GM18508 (cell line): ENCODE measurements around the gene SYT11.
"Not testable (repeated sequence)": the region's sequence is repeated elsewhere in the genome, so short reads cannot be mapped to it uniquely, and the experiment has no call there.

Experiments
- ATAC-seq: cut with Tn5 transposase; IDR thresholded peaks from one replicate; pipeline ENCODE4 v1.9.1; 2021; ENCODE audit warnings: moderate number of reproducible peaks; ENCODE audit not compliant: insufficient read depth, unreplicated experiment

Gene SYT11, protein sequence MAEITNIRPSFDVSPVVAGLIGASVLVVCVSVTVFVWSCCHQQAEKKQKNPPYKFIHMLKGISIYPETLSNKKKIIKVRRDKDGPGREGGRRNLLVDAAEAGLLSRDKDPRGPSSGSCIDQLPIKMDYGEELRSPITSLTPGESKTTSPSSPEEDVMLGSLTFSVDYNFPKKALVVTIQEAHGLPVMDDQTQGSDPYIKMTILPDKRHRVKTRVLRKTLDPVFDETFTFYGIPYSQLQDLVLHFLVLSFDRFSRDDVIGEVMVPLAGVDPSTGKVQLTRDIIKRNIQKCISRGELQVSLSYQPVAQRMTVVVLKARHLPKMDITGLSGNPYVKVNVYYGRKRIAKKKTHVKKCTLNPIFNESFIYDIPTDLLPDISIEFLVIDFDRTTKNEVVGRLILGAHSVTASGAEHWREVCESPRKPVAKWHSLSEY

DNA sequence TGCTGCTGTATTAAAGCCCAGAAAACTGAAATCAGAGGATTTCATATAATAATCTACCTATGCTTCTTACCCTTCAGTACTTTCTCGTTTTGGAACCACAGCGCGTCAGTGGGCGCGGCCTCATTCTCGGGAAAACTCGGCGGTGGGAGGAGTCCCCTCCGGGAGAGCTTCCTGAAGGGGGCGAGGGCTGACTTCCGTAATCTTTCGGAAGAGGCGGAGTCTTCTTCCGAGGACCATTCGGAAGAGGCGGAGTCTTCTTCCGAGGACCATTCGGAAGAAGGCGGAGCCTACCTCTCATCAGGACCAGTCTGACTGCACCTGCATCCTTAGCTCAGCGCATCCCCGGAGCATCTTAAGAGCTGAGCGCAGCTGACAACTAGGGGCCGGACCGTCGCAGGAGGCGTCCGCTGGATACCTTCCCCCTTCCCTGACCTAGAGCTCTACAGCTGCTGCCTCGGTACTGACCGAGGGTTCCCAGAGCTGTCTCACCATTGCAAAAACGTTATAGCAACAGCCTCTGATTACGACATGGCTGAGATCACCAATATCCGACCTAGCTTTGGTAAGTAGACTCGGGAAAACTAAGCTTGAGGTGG is at the start of gene SYT11:
Gene SYT11, plus strand, starts transcription at position 334 of the 596 bp plus-strand sequence. Its CDS starts 195 bp downstream, at position 529.
- ATAC-seq: no peak

DNA sequence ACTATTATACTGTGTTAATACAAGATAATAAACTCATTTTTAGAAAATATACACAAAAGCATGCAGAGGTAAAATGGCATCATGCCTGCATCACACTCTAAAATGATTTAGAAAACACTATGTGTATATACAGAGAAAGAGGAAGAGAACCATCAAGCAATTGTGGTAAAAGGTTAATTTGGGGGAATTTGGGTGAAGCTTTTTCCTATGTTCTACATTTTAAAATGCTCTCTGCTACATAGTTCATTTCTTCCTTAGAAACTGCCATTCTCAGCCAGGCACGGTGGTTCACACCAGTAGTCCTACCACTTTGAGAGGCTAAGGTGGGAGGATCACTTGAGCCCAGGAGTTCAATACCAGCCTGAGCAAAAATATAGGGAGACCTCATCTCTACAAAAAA is 46.5 kb upstream of the SYT11 start:
- no peak for ATAC-seq

DNA sequence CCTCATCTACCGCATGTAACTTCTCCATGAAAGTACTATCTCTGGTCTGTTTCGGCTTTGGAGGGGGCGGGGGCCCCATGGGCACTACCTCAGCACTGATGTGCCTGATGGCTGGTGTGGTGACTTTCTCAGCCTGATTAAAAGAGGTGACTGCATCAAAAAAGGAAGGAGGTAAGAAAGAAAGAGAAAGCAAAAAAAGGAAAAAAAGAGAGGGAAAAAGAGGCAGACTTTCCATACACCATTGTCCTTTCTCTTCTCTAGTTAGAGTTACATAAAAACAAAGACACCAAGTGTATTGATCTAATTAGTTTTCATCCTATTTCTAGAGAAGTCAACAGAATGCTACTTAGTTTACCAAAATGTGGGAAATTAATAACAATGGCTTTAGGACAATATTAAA is 45.7 kb upstream of the SYT11 start:
- no peak for ATAC-seq

DNA sequence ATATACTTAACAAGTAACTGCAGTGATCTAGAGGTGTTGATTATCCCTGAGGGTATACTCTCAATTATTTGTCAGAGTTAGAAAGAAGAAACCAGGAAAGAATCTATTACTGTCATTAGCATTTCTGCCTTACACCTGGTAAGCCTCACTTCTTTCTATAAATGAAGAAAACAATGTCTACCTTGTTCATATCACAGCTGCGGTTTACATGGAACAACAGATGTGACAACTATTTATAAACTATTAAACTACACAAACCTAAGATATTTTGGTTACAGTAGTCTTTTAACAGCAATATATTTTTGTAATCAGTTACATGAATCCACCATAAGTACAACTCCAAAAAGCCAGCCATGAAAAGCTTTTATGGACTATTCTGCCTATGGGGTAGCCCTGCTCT is 43.0 kb upstream of the SYT11 start:
- no peak for ATAC-seq

DNA sequence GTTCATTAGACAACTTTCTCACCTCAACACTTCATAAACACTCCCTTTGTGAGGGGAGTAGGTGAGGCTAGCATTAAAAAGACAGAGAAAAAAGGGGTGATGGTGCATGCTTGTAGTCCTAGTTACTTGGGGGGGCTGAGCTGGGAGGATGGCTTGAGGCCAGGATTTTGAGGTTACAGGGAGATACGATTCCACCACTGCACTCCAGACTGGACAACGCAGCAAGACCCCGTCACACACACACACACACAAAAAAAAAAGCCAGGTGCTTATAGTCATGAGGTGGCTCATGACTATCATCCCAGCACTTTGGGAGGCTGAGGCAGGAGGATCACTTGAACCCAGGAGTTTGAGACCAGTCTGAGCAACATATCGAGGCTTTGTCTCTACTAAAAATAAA is 31.9 kb upstream of the SYT11 start:
- no peak for ATAC-seq

DNA sequence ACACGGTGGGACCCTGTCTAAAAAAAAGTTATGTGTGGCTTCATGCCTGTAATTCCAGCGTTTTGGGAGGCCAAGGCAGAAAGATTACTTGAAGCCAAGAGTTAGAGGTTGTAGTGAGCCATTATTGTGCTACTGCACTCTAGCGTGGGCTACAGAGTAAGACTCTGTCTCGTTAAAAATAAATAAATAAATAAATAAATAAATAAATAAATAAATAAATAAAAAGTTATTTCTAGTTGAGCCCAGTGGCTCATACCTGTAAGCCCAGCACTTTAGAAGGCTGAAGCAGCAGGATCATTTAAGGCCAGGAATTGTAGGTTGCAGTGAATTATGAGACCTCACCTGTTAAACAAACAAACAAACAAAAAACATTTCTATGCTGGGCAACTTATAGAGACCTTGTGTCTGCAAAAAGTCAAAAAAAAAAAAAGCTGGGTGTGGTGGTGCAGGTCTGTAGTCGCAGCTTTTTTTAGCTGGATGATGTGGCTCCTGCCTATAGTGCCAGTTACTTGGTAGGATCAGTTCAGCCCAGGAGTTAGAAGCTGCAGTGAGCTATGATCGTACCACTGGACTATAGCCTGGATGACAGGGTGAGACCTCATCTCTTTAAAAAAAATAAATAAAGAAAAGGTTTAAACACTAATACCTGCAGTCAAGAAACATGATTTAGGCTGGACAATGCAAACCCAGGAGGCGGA is 27.9 kb upstream of the SYT11 start:
- no peak for ATAC-seq

DNA sequence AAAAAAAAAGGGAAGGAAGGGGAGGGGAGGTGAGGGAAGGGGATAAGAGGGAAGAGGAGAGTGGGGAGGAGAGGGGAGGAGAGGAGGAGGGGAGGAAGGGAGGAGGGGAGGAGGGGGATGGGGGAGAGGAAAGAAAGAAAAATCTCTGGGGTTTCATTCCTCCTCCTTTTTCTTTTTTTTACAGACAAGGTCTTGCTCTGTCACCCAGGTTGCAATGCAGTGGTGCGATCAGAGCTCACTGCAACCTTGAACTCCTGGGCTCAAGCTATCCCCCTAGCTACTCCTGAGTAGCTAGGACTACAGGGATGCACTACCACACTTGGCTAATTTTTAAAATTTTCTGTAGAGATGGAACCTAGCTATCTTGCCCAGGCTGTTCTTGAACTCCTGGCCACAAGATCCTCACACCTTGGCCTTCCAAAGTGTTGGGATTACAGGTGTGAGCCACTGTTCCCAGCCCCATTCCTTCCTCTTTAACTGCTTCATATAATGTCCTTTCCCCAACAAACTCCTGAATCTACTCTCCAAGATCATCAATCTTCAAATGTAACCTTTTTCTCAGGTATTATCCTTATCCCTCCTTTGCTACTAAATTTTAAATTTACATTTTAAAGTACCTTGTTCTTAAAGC is 25.6 kb upstream of the SYT11 start:
- no peak for ATAC-seq

DNA sequence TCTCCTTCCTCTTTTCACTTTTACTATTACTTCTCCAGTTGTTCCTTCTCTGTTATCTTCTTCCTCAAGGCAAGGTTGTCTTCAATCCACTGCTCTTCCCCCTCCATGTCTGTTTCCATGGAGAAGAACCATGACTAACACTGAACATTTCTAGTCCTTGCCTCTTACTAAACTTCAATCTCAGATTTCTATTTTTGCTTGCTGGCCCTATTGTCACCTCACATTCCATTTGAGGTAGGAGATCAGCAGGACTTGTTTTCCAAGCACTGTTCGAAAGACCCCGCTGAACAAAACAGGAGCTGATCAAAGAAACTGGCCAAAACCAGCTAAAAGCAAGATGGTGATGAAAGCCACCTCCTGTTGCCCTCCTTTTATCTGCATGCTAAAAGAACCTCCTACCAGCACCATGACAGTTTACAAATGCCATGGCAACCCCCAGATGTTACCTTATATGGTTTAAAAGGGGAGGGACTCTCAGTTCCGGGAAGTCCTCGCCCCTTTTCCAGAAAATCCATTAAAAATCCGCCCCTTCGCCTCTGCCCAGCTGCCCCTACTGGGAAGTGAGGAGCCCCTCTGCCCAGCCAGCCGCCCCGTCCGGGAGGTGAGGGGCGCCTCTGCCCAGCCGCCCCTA is 25.0 kb upstream of the SYT11 start:
- ATAC-seq: no peak

DNA sequence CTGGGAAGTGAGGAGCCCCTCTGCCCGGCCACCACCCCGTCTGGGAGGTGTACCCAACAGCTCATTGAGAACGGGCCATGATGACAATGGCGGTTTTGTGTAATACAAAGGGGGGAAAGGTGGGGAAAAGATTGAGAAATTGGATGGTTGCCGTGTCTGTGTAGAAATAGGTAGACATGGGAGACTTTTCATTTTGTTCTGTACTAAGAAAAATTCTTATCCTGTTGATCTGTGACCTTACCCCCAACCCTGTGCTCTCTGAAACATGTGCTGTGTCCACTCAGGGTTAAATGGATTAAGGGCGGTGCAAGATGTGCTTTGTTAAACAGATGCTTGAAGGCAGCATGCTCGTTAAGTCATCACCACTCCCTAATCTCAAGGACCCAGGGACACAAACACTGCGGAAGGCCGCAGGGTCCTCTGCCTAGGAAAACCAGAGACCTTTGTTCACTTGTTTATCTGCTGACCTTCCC is 24.4 kb upstream of the SYT11 start:
- not testable (repeated sequence) for ATAC-seq

DNA sequence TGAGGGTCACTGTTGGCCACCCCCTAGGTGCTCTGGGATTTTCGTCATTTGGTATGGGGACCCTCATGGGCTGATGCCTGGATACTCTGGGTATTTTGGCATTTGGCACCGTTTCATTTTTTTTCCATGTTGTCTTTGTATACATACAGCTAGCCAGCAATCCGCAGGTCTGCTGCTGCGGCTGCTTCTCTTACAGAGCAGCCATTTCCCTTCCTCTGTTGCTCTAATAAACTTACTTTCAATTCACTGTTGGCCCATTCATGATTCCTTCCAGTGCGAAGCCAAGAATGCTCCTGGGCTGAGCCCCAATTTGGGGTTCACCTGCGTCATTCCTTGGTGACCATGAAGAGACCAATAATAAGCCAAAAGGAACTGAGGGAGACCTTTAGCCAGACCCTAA is 23.8 kb upstream of the SYT11 start:
- ATAC-seq: no peak

DNA sequence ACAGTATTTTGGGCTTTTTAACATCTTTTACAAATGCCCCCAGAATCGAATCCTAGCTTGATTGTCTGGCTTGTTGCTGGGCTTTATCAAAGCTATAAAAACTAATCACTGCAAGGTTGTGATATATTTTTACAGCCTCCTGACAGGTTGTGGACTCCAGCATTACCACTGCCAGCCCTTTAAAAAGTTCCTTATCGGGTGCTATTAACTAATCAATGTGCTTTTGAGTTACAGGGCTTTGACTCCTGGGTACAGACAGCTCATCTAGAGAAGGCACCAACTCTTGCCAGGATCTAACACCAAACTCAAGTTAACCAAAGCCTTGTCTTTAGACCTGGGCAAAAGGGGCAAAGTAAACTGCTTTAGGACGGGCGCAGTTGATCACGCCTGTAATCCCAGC is 19.0 kb upstream of the SYT11 start:
- no peak for ATAC-seq

DNA sequence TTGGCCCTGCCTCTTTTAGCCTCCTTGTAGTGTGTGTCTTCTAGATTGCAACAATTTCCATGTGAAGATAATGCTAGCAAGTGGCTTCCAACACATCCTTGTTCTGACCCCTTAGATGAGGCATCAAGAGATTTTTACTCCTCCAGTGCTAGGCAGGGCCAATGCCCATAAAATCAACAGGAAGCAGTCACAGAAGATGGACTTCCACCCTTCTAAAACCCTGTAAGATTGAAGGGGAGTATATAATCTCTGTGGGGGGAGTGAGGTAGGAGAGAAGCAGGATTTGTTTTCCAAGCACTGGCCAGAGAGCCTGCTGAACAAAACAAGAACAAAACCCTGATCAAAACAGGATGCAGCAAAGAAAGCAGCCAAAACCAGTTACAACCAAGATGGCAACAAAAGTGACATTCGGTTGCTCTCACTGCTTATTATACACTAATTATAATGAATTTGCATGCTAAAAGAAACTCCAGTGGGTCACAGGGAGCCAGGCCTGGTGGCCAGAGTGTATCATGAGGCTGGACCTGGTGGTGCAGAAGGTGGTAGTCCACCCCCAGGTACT is 14.4 kb upstream of the SYT11 start:
- ATAC-seq: no peak

DNA sequence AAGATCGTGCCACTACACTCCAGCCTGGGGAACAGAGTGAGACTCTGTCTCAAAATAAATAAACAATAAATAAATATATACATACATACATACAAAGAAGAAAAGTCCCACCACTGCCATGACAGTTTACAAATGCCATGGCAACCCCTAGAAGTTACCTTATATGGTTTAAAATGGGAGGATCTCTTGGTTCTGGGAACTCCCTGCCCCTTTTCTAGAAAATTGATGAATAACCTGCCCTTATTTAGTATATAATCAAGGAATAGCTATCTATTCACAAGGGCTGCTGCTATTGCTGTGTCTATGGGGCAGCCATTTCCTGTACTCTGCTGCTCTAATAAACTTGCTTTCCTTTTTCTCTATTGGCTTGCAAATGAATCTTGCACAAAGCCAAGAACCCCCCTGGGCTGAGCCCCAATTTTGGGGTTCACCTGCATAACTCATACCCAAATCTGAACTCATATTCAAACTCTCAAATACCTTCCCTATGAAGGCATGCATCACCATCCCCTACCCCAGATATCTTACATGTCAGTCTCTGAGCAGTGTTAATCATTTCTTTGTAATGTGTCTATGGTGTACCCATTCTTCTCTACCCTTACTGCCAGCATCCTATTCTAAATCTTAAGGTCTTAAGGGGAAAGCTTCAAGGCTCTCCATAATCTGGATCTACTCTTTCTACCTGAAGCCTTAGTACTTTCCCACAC is 11.4 kb upstream of the SYT11 start:
- no peak for ATAC-seq

DNA sequence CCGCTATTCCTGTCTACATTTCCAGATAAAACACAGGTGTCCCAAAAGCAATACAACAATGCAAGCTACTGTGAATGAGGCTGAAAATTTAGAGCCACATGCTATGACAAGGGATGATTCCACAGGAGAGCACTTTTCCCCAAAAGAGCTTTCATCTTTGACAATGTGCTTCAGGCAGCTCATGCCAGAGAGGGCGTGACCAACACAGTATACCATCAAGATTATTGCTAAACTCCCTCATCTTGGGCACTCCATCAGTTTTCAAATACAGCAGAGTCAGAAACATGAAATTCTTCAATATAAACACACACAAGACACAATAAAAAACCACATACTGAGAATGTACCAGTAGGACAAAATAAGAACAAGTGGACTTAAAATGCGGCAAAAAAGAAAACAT is 9.0 kb upstream of the SYT11 start:
- ATAC-seq: no peak

DNA sequence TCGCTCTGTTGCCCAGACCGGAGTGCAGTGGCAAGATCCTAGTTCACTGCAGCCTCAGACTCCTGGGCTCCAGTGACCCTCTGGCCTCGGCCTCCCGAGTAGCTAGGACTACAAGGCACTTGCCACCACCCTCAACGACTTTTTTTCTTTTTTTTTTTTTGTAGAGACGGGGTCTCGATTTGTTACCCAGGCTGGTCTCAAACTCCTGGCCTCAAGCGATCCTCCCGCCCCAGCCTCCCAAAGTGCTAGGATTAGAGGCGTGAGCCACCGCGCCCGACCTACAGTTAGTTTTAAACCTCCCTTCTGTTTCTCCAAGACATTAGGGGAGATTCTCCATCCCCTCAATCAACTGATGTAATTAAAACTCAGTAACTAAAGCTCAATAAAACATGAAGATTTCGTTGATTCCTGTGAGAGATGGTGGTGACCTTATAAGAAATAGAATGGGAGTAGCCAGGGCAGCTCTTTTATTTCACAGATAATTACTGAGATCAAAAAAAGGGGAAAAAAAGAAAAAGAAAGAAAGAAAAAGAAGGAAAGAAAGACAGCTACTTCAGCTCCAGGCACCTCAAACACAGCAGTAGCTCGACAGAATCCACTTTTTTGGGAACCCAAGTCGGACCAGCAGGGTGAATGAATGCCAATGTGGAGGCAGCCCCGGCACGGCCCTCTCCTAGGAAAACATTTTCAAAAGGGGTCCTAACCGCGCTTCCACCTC is 3.0 kb upstream of the SYT11 start:
- ATAC-seq: no peak

DNA sequence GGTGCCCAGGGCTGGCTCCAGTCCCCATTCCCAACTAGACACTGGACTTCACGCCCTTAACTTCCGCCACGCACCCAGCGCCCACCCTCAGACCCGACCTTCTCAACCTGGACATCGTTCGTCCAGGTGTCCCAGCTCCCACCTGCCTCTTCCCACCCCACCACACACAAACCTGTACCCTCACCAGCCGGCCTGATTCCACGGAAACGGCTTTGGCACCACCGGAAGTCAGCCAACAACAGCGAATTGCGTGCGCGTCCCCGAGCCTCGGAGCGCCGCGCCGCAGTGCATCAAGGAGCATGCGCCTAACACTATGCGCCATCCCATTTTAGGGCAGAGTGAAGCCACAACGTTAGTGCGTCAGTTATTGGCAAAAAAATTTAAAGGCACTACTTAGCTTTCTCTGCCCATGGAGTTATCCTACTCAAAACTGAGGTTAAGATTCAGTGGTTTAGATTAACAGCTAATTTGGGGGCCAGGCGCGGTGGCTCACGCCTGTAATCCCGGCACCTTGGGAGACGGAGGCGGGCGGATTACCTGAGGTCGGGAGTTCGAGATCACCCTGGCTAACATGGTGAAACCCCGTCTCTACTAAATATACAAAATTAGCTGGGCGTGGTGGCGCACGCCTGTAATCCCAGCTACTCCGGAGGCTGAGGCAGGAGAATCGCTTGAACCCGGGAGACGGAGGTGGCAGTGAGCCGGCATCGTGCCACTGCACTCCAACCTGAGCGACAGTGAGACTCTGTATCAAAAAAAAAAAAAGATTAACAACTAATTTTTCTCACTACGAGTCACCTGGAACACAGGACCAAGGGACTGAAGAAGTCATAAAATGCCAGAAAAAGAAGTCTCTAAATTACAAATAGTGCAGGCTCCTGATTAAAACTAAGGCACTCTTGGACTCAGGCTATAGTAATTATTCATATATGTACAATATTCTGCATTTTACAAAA is 2.1 kb upstream of the SYT11 start, which contains the start of gene GON4L:
Gene GON4L, minus strand, starts transcription at position 240 of the 956 bp plus-strand sequence. CDS start 3,434 bp downstream, outside the sequence.
- ATAC-seq: no peak

DNA sequence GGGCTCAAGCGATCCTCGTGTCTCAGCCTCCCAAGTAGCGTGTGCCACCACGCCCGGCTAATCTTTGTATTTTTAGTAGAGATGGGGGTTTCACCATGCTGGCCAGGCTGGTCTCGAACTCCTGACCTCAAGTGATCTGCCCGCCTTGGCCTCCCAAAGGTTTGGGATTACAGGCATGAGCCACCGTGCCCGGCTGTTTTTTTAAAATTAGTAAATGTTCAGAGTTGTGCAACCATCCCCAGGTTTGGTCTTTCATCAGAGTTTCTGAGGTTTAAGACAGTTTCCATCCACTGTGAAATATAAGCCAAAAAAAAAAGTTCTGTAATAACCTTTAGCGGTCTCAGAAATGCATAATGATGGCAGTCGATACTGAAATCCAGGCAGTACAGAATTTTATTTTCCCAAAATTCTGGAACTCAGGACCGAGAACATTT is 550 bp upstream of the SYT11 start:
- no peak for ATAC-seq
